NCI-H345 treated with DMSO at 0.1 percent for 48 hours (cell line): Measurements from ENCODE around the gene COBL.

ENCODE experiments used
- DNase-seq: peaks from one replicate; lab custom pipeline; 2025; ENCODE audit not compliant: unreplicated experiment; lab: John Stamatoyannopoulos, UW

The COBL gene

GRCh38 chr7:51029701-51030191, 286.9 kb downstream of the COBL start:
- DNase-seq, result no peak

- no peak for DNase-seq
Measured at GRCh38 chr7:51029131-51029530, 287.5 kb downstream of the COBL start.

- DNase-seq, result no peak
Measured at GRCh38 chr7:51027935-51028830, 288.4 kb downstream of the COBL start.

- no peak for DNase-seq
Measured at GRCh38 chr7:51027106-51027934, 289.3 kb downstream of the COBL start.

GRCh38 chr7:51026341-51026740, 290.3 kb downstream of the COBL start:
- no peak for DNase-seq

GRCh38 chr7:51025668-51026067, 290.9 kb downstream of the COBL start:
- no peak for DNase-seq

GRCh38 chr7:51024867-51025266, 291.7 kb downstream of the COBL start:
- no peak for DNase-seq

- DNase-seq, result no peak
Measured at GRCh38 chr7:51023547-51023946, 293.1 kb downstream of the COBL start.

GRCh38 chr7:51022821-51023220, 293.8 kb downstream of the COBL start:
- no peak for DNase-seq

- no peak for DNase-seq
Measured at GRCh38 chr7:51021906-51022570, 294.6 kb downstream of the COBL start.

- DNase-seq, result no peak
Measured at GRCh38 chr7:51020944-51021343, 295.7 kb downstream of the COBL start.

GRCh38 chr7:51019891-51020870, 296.4 kb downstream of the COBL start:
- DNase-seq, result no peak

GRCh38 chr7:51019191-51019844, 297.3 kb downstream of the COBL start:
- DNase-seq, result no peak

- no peak for DNase-seq
Measured at GRCh38 chr7:51017576-51018535, 298.8 kb downstream of the COBL start.

- no peak for DNase-seq
Measured at GRCh38 chr7:51016546-51016945, 300.1 kb downstream of the COBL start.

- DNase-seq, result no peak
Measured at GRCh38 chr7:51015581-51015980, 301.0 kb downstream of the COBL start.

GRCh38 chr7:51014811-51015210, 301.8 kb downstream of the COBL start:
- no peak for DNase-seq

GRCh38 chr7:51013861-51014511, 302.6 kb downstream of the COBL start:
- no peak for DNase-seq
